ENCODE measurements around the gene CNTNAP2. TPM values are rescaled to one million over a fixed set of nuclear protein-coding genes. Genes with fewer than 3 reads are reported as not detected.
"Not testable (repeated sequence)": the region's sequence is repeated elsewhere in the genome, so short reads cannot be mapped to it uniquely, and the experiment has no call there.

CNTNAP2 gene
- total RNA-seq, 3 donors from 2014 or later (not counting 1 experiment from before 2014, with no cell fraction given): 0.18 to 1.1 TPM; not detected in 1

- ATAC-seq (no peak), DNase-seq (no peak)
- peaks cover 11 to 18% of the 10 kb centered on the region in 2 donors for H3K9me3 Mint-ChIP-seq
- intact Hi-C loops (cut with micrococcal nuclease): no loop called here
- no peaks in the 10 kb centered on the region for H3K27me3 Mint-ChIP-seq (ENCODE audit: low read depth in 2 of 2)
- Histone ChIP-seq H3K36me3 (ENCODE audit: control insufficient read depth, insufficient read depth, low read length) (no peaks in the 10 kb centered on the region), H3K4me1 (ENCODE audit: control insufficient read depth, insufficient read depth, low read length) (no peaks in the 10 kb centered on the region), H3K9me3 (ENCODE audit: control insufficient read depth, insufficient read depth, low read length) (no peaks in the 10 kb centered on the region), H3K4me3 (ENCODE audit: low read length) (no peak overlapping the region), H3K27me3 (ENCODE audit: control insufficient read depth, insufficient read depth, low read length) (no peaks in the 10 kb centered on the region), H3K27ac (ENCODE audit: low read length) (no peak overlapping the region)
- WGBS (ENCODE audit: insufficient coverage): 83% methylated on average over 1 of the region's 2 CpGs
- no peaks in the 10 kb centered on the region for H3K36me3 Mint-ChIP-seq
- no peak overlapping the region for H3K27ac Mint-ChIP-seq
- H3K4me3 Mint-ChIP-seq: no peak overlapping the region
- no peaks in the 10 kb centered on the region for H3K4me1 Mint-ChIP-seq
- TF ChIP-seq, protein P1, sequence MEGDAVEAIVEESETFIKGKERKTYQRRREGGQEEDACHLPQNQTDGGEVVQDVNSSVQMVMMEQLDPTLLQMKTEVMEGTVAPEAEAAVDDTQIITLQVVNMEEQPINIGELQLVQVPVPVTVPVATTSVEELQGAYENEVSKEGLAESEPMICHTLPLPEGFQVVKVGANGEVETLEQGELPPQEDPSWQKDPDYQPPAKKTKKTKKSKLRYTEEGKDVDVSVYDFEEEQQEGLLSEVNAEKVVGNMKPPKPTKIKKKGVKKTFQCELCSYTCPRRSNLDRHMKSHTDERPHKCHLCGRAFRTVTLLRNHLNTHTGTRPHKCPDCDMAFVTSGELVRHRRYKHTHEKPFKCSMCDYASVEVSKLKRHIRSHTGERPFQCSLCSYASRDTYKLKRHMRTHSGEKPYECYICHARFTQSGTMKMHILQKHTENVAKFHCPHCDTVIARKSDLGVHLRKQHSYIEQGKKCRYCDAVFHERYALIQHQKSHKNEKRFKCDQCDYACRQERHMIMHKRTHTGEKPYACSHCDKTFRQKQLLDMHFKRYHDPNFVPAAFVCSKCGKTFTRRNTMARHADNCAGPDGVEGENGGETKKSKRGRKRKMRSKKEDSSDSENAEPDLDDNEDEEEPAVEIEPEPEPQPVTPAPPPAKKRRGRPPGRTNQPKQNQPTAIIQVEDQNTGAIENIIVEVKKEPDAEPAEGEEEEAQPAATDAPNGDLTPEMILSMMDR (IDR thresholded peaks at IDR 0.05): no peak
Measured at GRCh38 chr7:147731311-147731710, 1614.7 kb downstream of the CNTNAP2 start.

DNA sequence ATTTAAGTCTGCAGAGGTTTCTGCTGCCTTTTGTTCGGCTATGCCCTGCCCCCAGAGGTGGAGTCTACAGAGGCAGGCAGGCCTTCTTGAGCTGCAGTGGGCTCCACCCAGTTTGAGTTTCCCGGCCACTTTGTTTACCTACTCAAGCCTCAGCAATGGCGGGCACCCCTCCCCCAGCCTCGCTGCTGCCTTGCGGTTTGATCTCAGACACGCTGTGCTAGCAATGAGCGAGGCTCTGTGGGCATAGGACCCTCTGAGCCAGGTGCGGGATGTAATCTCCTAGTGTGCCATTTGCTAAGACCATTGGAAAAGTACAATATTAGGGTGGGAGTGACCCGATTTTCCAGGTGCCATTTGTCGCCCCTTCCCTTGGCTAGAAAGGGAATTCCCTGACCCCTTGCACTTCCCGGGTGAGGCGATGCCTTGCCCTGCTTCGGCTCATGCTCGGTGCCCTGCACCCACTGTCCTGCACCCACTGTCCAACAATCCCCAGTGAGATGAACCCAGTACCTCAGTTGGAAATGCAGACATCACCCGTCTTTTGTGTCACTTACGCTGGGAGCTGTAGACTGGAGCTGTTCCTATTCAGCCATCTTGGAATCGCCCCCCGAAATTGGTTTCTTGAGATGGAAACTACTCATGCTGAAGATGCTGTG is 1621.1 kb downstream of the CNTNAP2 start:
- 84% methylated on average over 18 of the region's 18 CpGs for WGBS (ENCODE audit: insufficient coverage)
- H3K36me3 Mint-ChIP-seq; H3K4me3 ChIP-seq (ENCODE audit: low read length); H3K27ac Mint-ChIP-seq; H3K4me1 ChIP-seq (ENCODE audit: control insufficient read depth, insufficient read depth, low read length); DNase-seq; H3K27ac ChIP-seq (ENCODE audit: low read length); intact Hi-C loops (cut with micrococcal nuclease); H3K4me1 Mint-ChIP-seq; H3K9me3 ChIP-seq (ENCODE audit: control insufficient read depth, insufficient read depth, low read length); H3K27me3 Mint-ChIP-seq (ENCODE audit: low read depth in 2 of 2); H3K36me3 ChIP-seq (ENCODE audit: control insufficient read depth, insufficient read depth, low read length); H3K4me3 Mint-ChIP-seq; H3K27me3 ChIP-seq (ENCODE audit: control insufficient read depth, insufficient read depth, low read length); ATAC-seq: not testable (repeated sequence)
- H3K9me3 Mint-ChIP-seq: peaks cover 15 to 19% of the 10 kb centered on the region in 2 donors

DNA sequence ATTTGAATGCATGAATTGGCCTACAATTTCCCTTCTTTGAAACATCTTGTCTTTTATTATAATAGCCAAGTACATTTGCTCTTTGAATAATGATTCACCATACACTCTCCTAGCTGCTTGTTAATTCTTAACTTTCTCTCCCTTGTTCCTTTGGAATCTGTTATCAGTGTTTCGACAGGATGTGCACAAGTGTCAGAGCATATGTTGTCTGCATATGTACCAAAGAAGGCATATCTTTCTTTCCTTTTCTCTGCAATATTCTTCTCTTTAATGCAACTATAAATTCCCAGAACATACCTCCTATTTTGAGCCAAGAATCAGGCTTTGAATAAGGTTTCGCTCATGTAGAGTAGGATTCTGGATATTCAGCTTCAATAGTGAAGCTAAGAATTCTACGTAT is 1625.7 kb downstream of the CNTNAP2 start:
- Mint-ChIP-seq H3K4me3 (no peak overlapping the region), H3K27me3 (ENCODE audit: low read depth in 2 of 2) (no peaks in the 10 kb centered on the region), H3K27ac (no peak overlapping the region), H3K4me1 (no peaks in the 10 kb centered on the region), H3K36me3 (no peaks in the 10 kb centered on the region), H3K9me3 (peaks cover 21 to 28% of the 10 kb centered on the region in 2 donors)
- no peak for DNase-seq
- H3K27ac ChIP-seq (ENCODE audit: low read length): no peak overlapping the region
- 93% methylated on average over 3 of the region's 3 CpGs for WGBS (ENCODE audit: insufficient coverage)
- TF ChIP-seq, protein P1 (IDR thresholded peaks at IDR 0.05): no peak
- H3K27me3 ChIP-seq (ENCODE audit: control insufficient read depth, insufficient read depth, low read length): no peaks in the 10 kb centered on the region
- H3K4me1 ChIP-seq (ENCODE audit: control insufficient read depth, insufficient read depth, low read length): no peaks in the 10 kb centered on the region
- H3K4me3 ChIP-seq (ENCODE audit: low read length): no peak overlapping the region
- no peaks in the 10 kb centered on the region for H3K9me3 ChIP-seq (ENCODE audit: control insufficient read depth, insufficient read depth, low read length)
- H3K36me3 ChIP-seq (ENCODE audit: control insufficient read depth, insufficient read depth, low read length): no peaks in the 10 kb centered on the region
- ATAC-seq: no peak
- intact Hi-C loops (cut with micrococcal nuclease): no loop called here

DNA sequence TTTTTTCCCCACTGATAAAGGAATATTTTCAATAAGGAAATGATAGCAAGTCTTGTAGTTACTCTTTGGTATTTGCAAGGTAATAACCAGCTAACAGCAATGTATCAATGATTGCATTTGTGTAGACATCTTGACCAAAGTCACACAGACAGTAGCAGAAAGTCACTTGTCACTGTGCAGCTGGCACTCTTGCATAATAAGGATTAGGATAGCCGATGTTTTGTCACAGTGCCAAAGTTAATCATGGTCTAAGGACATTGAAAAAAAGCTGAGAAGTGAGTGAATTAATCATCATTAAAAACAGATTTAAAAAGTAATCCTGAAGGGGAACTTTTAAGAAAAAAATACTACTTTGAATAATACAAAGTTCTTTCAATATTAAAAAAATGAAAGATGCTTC is 1639.7 kb downstream of the CNTNAP2 start:
- Histone ChIP-seq H3K27ac (ENCODE audit: low read length) (no peak overlapping the region), H3K27me3 (ENCODE audit: control insufficient read depth, insufficient read depth, low read length) (no peaks in the 10 kb centered on the region), H3K9me3 (ENCODE audit: control insufficient read depth, insufficient read depth, low read length) (no peaks in the 10 kb centered on the region), H3K4me1 (ENCODE audit: control insufficient read depth, insufficient read depth, low read length) (no peaks in the 10 kb centered on the region), H3K4me3 (ENCODE audit: low read length) (no peak overlapping the region), H3K36me3 (ENCODE audit: control insufficient read depth, insufficient read depth, low read length) (no peaks in the 10 kb centered on the region)
- H3K9me3 Mint-ChIP-seq: peaks cover 2% of the 10 kb centered on the region in 2 donors
- TF ChIP-seq, protein P1 (IDR thresholded peaks at IDR 0.05): no peak
- no peak overlapping the region for H3K27ac Mint-ChIP-seq
- intact Hi-C loops (cut with micrococcal nuclease): no loop called here
- ATAC-seq (no peak), DNase-seq (no peak)
- no peaks in the 10 kb centered on the region for H3K4me1 Mint-ChIP-seq
- no peaks in the 10 kb centered on the region for H3K36me3 Mint-ChIP-seq
- H3K4me3 Mint-ChIP-seq: no peak overlapping the region
- WGBS (ENCODE audit: insufficient coverage): 83% methylated on average over 1 of the region's 1 CpG
- no peaks in the 10 kb centered on the region for H3K27me3 Mint-ChIP-seq (ENCODE audit: low read depth in 2 of 2)

Data from natural killer cell (primary cell).